ENCODE measurements around the gene CCT6A.
"Not testable (repeated sequence)": the region's sequence is repeated elsewhere in the genome, so short reads cannot be mapped to it uniquely, and the experiment has no call there.

The CCT6A gene

GRCh38 chr7:56051339-56052191 is at the start of gene CCT6A, which contains the start of gene PSPH:
CCT6A (plus strand) TSS chr7:56051765; CDS start chr7:56051849, 84 bp downstream.
PSPH (minus strand) TSS chr7:56051444; CDS start chr7:56021212, 30,232 bp downstream.
- DNase-seq = peak; percentile 96

- no peak for DNase-seq
Measured at GRCh38 chr7:56003749-56004148, 47.8 kb upstream of the CCT6A start.

- DNase-seq = no peak
Measured at GRCh38 chr7:56007167-56007652, 44.4 kb upstream of the CCT6A start.

- DNase-seq = no peak
Measured at GRCh38 chr7:56007891-56008290, 43.7 kb upstream of the CCT6A start.

- DNase-seq = peak; percentile 85
Measured at GRCh38 chr7:56009695-56010094, 41.9 kb upstream of the CCT6A start.

GRCh38 chr7:56017015-56017414 is 34.5 kb upstream of the CCT6A start:
- DNase-seq = not testable (repeated sequence)

GRCh38 chr7:56019501-56019900 is 32.1 kb upstream of the CCT6A start:
- DNase-seq = no peak

- no peak for DNase-seq
Measured at GRCh38 chr7:56023500-56023899, 28.1 kb upstream of the CCT6A start.

GRCh38 chr7:56026538-56026937 is 25.0 kb upstream of the CCT6A start:
- DNase-seq = no peak

GRCh38 chr7:56028942-56029630 is 22.5 kb upstream of the CCT6A start:
- no peak for DNase-seq

GRCh38 chr7:56030340-56030739 is 21.2 kb upstream of the CCT6A start:
- DNase-seq = no peak

- DNase-seq = not testable (repeated sequence)
Measured at GRCh38 chr7:56031556-56031955, 20.0 kb upstream of the CCT6A start.

GRCh38 chr7:56032578-56032977 is 19.0 kb upstream of the CCT6A start:
- DNase-seq = not testable (repeated sequence)

- DNase-seq = peak; percentile 71
Measured at GRCh38 chr7:56033671-56034432, 17.7 kb upstream of the CCT6A start.

GRCh38 chr7:56040730-56041129 is 10.8 kb upstream of the CCT6A start:
- DNase-seq = no peak

- DNase-seq = not testable (repeated sequence)
Measured at GRCh38 chr7:56045758-56046157, 5.8 kb upstream of the CCT6A start.

GRCh38 chr7:56046721-56047445 is 4.7 kb upstream of the CCT6A start:
- DNase-seq = no peak

GRCh38 chr7:56047446-56048116 is 4.0 kb upstream of the CCT6A start:
- not testable (repeated sequence) for DNase-seq

- no peak for DNase-seq
Measured at GRCh38 chr7:56048245-56048644, 3.3 kb upstream of the CCT6A start.

- DNase-seq = not testable (repeated sequence)
Measured at GRCh38 chr7:56048763-56049162, 2.8 kb upstream of the CCT6A start.

- no peak for DNase-seq
Measured at GRCh38 chr7:56051053-56051338, 569 bp upstream of the CCT6A start.

- no peak for DNase-seq
Measured at GRCh38 chr7:56053379-56053778, 1.8 kb downstream of the CCT6A start.

All from NCI-H2081 treated with DMSO at 0.1 percent for 48 hours (cell line).